Mesendoderm (in vitro differentiated cells): ENCODE measurements around the gene XDH.

Experiments used
- DNase-seq: peaks from one replicate; pipeline ENCODE4 v3.0.0; 2013
- H2AK5ac ChIP-seq: 2 replicates; pipeline ENCODE4 v1.6.1; 2013; ENCODE audit warnings: low read length, inconsistent platforms
- H2BK120ac ChIP-seq: 2 replicates; pipeline ENCODE4 v1.6.1; 2013; ENCODE audit warnings: low read depth, mild to moderate bottlenecking, low read length, moderate library complexity, mixed read lengths
- H2BK15ac ChIP-seq: replicated peaks from 2 replicates; pipeline ENCODE4 v1.6.1; 2013; ENCODE audit warnings: low read depth, mild to moderate bottlenecking, moderate library complexity
- H2BK5ac ChIP-seq: 2 replicates; pipeline ENCODE4 v1.6.1; 2013; ENCODE audit warnings: low read length, inconsistent platforms
- H3K18ac ChIP-seq: 2 replicates; pipeline ENCODE4 v1.6.1; 2013; ENCODE audit warnings: mild to moderate bottlenecking, low read length, mixed read lengths
- H3K23ac ChIP-seq: one replicate; pipeline ENCODE4 v1.6.1; 2013; ENCODE audit warnings: low read length
- H3K27ac ChIP-seq: 2 replicates; pipeline ENCODE4 v1.5.1; 2013; ENCODE audit warnings: low read depth, mild to moderate bottlenecking, inconsistent platforms, low read length, moderate library complexity
- H3K27me3 ChIP-seq: 2 replicates; pipeline ENCODE4 v1.6.1; 2013; ENCODE audit warnings: low read length, control low read depth, mild to moderate bottlenecking, inconsistent platforms; ENCODE audit not compliant: insufficient read depth, poor library complexity
- H3K36me3 ChIP-seq: 2 replicates; pipeline ENCODE4 v1.6.1; 2013; ENCODE audit warnings: low read length, inconsistent platforms; ENCODE audit not compliant: control insufficient read depth, insufficient read depth
- H3K4ac ChIP-seq: one replicate; pipeline ENCODE4 v1.6.1; 2013; ENCODE audit warnings: low read depth, mild to moderate bottlenecking, low read length, moderate library complexity
- H3K4me1 ChIP-seq: 2 replicates; pipeline ENCODE4 v1.6.1; 2013; ENCODE audit warnings: low read depth, low read length, inconsistent platforms; ENCODE audit not compliant: control insufficient read depth
- H3K4me2 ChIP-seq: 2 replicates; pipeline ENCODE4 v1.6.1; 2013; ENCODE audit warnings: low read length
- H3K4me3 ChIP-seq: 2 replicates; pipeline ENCODE4 v1.5.1; 2013; ENCODE audit warnings: mild to moderate bottlenecking, low read length
- H3K56ac ChIP-seq: one replicate; pipeline ENCODE4 v1.6.1; 2013; ENCODE audit warnings: low read length
- H3K79me1 ChIP-seq: 2 replicates; pipeline ENCODE4 v1.6.1; 2013; ENCODE audit warnings: low read length, inconsistent platforms
- H3K79me2 ChIP-seq: 2 replicates; pipeline ENCODE4 v1.6.1; 2013; ENCODE audit warnings: mild to moderate bottlenecking, low read length; ENCODE audit not compliant: control insufficient read depth, insufficient read depth
- H3K9ac ChIP-seq: 2 replicates; pipeline ENCODE4 v1.6.1; 2013; ENCODE audit warnings: low read length, inconsistent platforms
- H4K5ac ChIP-seq: one replicate; pipeline ENCODE4 v1.6.1; 2013; ENCODE audit warnings: low read length
- H4K8ac ChIP-seq: one replicate; pipeline ENCODE4 v1.6.1; 2013; ENCODE audit warnings: low read depth, mild to moderate bottlenecking, control low read depth, low read length, moderate library complexity
- WGBS: extraction: QIAGEN DNeasy Blood & Tissue Kit; methylation state at CpG from one replicate; pipeline ENCODE4 v1.1.7; 2013; ENCODE audit warnings: low lambda C conversion rate, missing lambda C conversion rate; ENCODE audit not compliant: insufficient coverage; ENCODE audit errors: extremely low coverage; 5-methylcytosine and 5-hydroxymethylcytosine counted together

Gene XDH

GRCh38 chr2:31349160-31349559 lies 65.4 kb downstream of the XDH start:
- Histone ChIP-seq H2AK5ac (no peak overlapping the region), H4K8ac (no peak overlapping the region), H2BK5ac (no peak overlapping the region), H3K4ac (no peak overlapping the region), H3K9ac (no peak overlapping the region), H3K27ac (no peak overlapping the region), H3K79me2 (no peaks in the 10 kb centered on the region), H3K4me1 (no peaks in the 10 kb centered on the region), H3K4me2 (no peak overlapping the region), H4K5ac (no peak overlapping the region), H3K79me1 (no peaks in the 10 kb centered on the region), H3K4me3 (no peak overlapping the region), H3K23ac (no peak overlapping the region), H3K36me3 (no peaks in the 10 kb centered on the region), H3K18ac (no peak overlapping the region), H3K27me3 (no peaks in the 10 kb centered on the region), H2BK15ac (no peak overlapping the region), H3K56ac (no peak overlapping the region), H2BK120ac (no peak overlapping the region)
- WGBS = no CpG with 5 or more reads among the region's 7 CpGs
- no peak for DNase-seq

- no peaks in the 10 kb centered on the region for H3K27me3 ChIP-seq
- no peak overlapping the region for H2BK5ac ChIP-seq
- no peak overlapping the region for H3K27ac ChIP-seq
- no peak overlapping the region for H2BK15ac ChIP-seq
- H3K36me3 ChIP-seq = no peaks in the 10 kb centered on the region
- no peak overlapping the region for H4K8ac ChIP-seq
- no peak overlapping the region for H2BK120ac ChIP-seq
- no peak overlapping the region for H3K4me2 ChIP-seq
- H3K18ac ChIP-seq = no peak overlapping the region
- no CpG with 5 or more reads among the region's 5 CpGs for WGBS
- no peaks in the 10 kb centered on the region for H3K79me1 ChIP-seq
- no peak overlapping the region for H4K5ac ChIP-seq
- no peak overlapping the region for H3K4me3 ChIP-seq
- no peak overlapping the region for H2AK5ac ChIP-seq
- H3K9ac ChIP-seq = no peak overlapping the region
- no peak for DNase-seq
- no peak overlapping the region for H3K4ac ChIP-seq
- H3K79me2 ChIP-seq = no peaks in the 10 kb centered on the region
- H3K23ac ChIP-seq = no peak overlapping the region
- no peaks in the 10 kb centered on the region for H3K4me1 ChIP-seq
- H3K56ac ChIP-seq = no peak overlapping the region
Measured at GRCh38 chr2:31348618-31349017, 65.9 kb downstream of the XDH start.

- WGBS = no CpG with 5 or more reads among the region's 9 CpGs
- no peak overlapping the region for H3K4me2 ChIP-seq
- no peaks in the 10 kb centered on the region for H3K4me1 ChIP-seq
- H3K23ac ChIP-seq = no peak overlapping the region
- H3K4me3 ChIP-seq = no peak overlapping the region
- no peaks in the 10 kb centered on the region for H3K79me1 ChIP-seq
- no peak overlapping the region for H4K5ac ChIP-seq
- H2BK5ac ChIP-seq = no peak overlapping the region
- H3K27ac ChIP-seq = no peak overlapping the region
- no peak overlapping the region for H2BK120ac ChIP-seq
- H2BK15ac ChIP-seq = no peak overlapping the region
- H3K27me3 ChIP-seq = no peaks in the 10 kb centered on the region
- H3K79me2 ChIP-seq = no peaks in the 10 kb centered on the region
- no peak overlapping the region for H3K56ac ChIP-seq
- H3K4ac ChIP-seq = no peak overlapping the region
- no peak overlapping the region for H3K9ac ChIP-seq
- no peak overlapping the region for H4K8ac ChIP-seq
- H3K36me3 ChIP-seq = no peaks in the 10 kb centered on the region
- H3K18ac ChIP-seq = no peak overlapping the region
- no peak overlapping the region for H2AK5ac ChIP-seq
- peak; percentile 20 for DNase-seq
Measured at GRCh38 chr2:31347750-31348149, 66.8 kb downstream of the XDH start.

- no peak overlapping the region for H4K8ac ChIP-seq
- H3K4ac ChIP-seq = no peak overlapping the region
- no peak overlapping the region for H2BK120ac ChIP-seq
- no peak overlapping the region for H3K56ac ChIP-seq
- no peak overlapping the region for H3K9ac ChIP-seq
- no peak overlapping the region for H3K18ac ChIP-seq
- no peaks in the 10 kb centered on the region for H3K79me1 ChIP-seq
- no peak overlapping the region for H3K4me2 ChIP-seq
- no peaks in the 10 kb centered on the region for H3K79me2 ChIP-seq
- H4K5ac ChIP-seq = no peak overlapping the region
- H3K27me3 ChIP-seq = no peaks in the 10 kb centered on the region
- no peak overlapping the region for H3K4me3 ChIP-seq
- H3K36me3 ChIP-seq = no peaks in the 10 kb centered on the region
- no peak overlapping the region for H2BK15ac ChIP-seq
- no peak overlapping the region for H2AK5ac ChIP-seq
- H2BK5ac ChIP-seq = no peak overlapping the region
- no peak overlapping the region for H3K27ac ChIP-seq
- H3K4me1 ChIP-seq = no peaks in the 10 kb centered on the region
- DNase-seq = no peak
- WGBS = no CpG with 5 or more reads among the region's 6 CpGs
- no peak overlapping the region for H3K23ac ChIP-seq
Measured at GRCh38 chr2:31347319-31347718, 67.2 kb downstream of the XDH start.

- H3K4ac ChIP-seq = no peak overlapping the region
- no peak overlapping the region for H3K4me3 ChIP-seq
- DNase-seq = no peak
- no peak overlapping the region for H2BK120ac ChIP-seq
- H2BK5ac ChIP-seq = no peak overlapping the region
- no CpG with 5 or more reads among the region's 4 CpGs for WGBS
- H3K9ac ChIP-seq = no peak overlapping the region
- H2AK5ac ChIP-seq = no peak overlapping the region
- no peak overlapping the region for H3K4me2 ChIP-seq
- no peaks in the 10 kb centered on the region for H3K79me2 ChIP-seq
- H3K23ac ChIP-seq = no peak overlapping the region
- H3K27me3 ChIP-seq = no peaks in the 10 kb centered on the region
- H3K4me1 ChIP-seq = no peaks in the 10 kb centered on the region
- H4K5ac ChIP-seq = no peak overlapping the region
- no peak overlapping the region for H4K8ac ChIP-seq
- H3K79me1 ChIP-seq = no peaks in the 10 kb centered on the region
- no peak overlapping the region for H3K56ac ChIP-seq
- no peak overlapping the region for H3K18ac ChIP-seq
- H2BK15ac ChIP-seq = no peak overlapping the region
- no peaks in the 10 kb centered on the region for H3K36me3 ChIP-seq
- no peak overlapping the region for H3K27ac ChIP-seq
Measured at GRCh38 chr2:31344447-31344846, 70.1 kb downstream of the XDH start.

GRCh38 chr2:31341351-31341750 lies 73.2 kb downstream of the XDH start:
- no CpG with 5 or more reads among the region's 6 CpGs for WGBS
- Histone ChIP-seq H2BK15ac (no peak overlapping the region), H2BK120ac (no peak overlapping the region), H3K18ac (no peak overlapping the region), H3K4ac (no peak overlapping the region), H3K4me2 (no peak overlapping the region), H2BK5ac (no peak overlapping the region), H4K5ac (no peak overlapping the region), H3K4me3 (no peak overlapping the region), H3K27ac (no peak overlapping the region), H3K4me1 (no peaks in the 10 kb centered on the region), H3K27me3 (no peaks in the 10 kb centered on the region), H3K79me1 (no peaks in the 10 kb centered on the region), H3K56ac (no peak overlapping the region), H3K9ac (no peak overlapping the region), H2AK5ac (no peak overlapping the region), H4K8ac (no peak overlapping the region), H3K36me3 (no peaks in the 10 kb centered on the region), H3K79me2 (no peaks in the 10 kb centered on the region), H3K23ac (no peak overlapping the region)
- DNase-seq = no peak
